ENCODE data around the gene KLF15.

The KLF15 gene

DNA sequence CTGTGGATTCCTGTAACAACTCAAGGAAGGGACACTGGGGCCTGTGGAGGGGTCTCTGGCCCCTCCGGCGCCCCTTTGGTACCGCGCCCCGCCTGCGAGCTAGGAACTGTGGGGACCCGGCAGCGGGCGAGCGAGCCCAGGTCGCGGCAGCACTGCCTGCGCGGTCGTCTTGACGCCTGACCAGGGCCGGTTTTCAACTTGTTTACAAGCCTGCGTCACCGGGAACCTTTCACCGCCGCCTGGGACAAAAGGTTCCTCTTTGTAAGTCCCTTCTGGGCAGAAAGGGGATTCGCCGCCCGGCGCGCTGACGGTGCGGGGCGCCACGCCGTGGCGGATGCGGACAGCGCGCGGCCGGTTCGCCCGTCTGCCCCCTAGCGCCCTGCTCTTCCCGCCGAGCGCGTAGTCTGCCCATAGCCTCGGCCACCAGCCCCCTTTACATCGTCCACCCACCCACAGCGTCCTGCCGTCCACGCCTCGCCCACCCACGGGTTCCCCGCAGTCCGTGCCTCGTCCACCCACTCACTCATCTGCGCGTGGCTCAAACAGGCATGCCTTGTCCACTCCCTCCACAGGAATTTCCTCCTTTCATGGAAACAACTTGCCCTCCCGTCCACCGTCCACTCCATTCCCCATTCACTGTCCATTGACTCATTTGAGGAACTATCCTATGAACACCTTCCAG is 32.0 kb upstream of the KLF15 start:
- no peak for DNase-seq (ENCODE audit: low read depth)

DNA sequence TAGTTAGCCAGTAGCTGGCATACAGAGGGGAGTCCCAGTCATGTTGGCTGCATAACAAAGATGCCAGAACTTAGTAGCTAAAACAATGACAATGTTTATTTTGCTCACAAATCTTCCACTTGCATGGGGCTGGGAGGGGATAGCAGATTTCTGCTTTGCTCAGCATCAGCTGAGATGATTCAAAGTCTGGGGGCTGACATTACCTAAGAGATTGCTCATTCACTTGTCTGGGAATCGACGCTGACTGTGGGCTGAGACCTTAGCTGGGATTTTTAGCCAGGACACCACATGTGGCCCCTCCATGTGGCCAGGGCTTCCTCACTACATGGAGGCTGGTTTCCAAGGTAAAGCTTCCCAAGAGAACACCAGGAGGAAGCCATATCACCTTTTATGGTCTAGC is 24.8 kb upstream of the KLF15 start:
- DNase-seq (ENCODE audit: low read depth): no peak

DNA sequence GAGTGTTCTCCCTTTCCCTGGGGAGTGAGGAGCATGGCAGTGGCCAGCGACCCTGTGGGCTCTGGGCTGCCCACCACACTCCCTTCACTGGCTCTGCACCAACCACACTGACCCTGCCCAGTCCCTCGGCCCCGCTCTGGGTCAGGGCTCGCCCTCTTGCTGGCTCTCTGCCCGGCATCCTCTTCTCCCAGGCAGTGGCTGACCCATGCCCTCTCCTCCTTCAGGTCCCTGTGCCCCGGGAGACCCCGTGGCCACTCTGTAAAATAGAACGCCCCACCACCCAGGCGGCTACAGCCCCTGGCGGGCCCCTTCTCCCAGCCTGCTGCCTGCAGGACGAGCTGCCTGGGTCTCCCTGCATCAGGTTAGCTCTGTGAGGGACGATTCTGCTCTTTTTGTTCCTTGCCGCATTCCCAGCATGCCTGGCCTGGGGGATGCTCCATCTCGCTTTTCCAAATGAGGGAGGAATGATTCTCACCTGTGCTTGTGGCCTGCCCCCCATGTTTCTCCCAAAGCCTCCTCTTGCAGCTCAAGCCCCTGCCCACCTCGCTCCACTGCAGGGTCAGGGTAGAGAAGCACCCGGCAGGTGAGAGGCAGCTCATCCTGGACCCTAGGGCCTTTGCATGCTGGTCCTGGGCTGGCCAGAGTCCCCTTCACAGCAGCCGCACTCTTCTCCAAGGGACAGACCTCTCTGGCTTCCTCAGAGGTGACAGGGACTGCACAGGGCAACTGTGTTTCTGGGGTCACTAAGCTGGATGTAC is 23.0 kb upstream of the KLF15 start:
- no peak for DNase-seq (ENCODE audit: low read depth)

DNA sequence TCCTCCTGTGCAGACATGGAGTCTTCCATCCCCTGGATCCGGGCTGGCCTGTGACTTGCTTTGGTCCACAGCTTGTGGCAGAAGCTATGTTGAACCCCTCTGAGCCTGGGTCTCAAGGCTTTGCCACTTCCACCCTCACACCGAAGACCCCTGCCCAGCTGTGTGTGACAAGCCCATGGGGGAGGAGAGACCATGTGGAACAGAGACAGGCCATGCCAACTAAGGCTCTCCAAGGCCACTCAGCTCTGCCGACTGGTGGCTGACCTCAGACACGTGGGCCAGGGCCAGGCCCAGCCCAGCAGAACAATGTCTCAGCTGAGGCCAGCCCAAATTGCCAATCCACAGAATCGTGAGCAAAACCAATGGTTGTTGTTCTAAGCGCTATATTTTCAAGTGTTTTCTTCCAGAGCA is 21.1 kb upstream of the KLF15 start:
- no peak for DNase-seq (ENCODE audit: low read depth)

DNA sequence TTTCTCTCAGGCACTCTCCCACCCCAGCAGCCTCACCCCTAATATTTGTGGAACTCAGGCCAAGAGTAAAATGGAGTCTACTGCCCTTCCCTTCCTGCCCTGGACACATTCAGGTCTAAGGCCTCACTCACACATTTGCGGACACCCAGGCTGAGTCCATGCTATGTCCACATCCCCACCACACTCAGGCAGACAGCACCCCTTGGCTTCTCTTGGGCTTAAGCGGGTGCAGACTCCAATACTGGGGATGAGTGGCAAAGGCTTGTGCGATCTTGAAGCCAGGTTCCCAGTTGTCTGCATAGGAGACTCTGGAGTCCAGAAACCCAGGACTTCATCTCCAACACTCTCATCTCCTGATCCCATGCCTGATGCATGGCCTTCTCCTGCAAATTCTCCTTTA is 20.0 kb upstream of the KLF15 start:
- no peak for DNase-seq (ENCODE audit: low read depth)

DNA sequence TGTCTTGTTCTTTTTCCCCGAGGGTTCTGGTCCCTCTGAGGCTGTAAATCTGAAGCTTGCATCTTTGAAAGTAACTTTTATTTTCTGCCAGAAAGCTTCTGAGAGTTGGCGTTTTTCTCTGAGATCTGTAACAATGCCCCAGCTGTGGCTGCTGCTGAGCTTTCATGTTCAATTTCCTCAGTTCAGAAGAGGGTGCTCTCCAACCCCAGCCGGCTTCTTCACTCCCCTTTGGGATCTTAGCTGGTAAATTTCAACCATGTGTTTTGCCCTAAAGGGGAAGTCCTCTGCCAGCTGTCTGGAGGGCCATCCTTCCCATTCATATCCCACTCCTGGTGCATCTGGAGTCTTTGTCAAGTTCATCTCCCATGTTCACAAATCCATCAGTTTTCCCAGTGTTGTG is 19.2 kb upstream of the KLF15 start:
- DNase-seq (ENCODE audit: low read depth): no peak

DNA sequence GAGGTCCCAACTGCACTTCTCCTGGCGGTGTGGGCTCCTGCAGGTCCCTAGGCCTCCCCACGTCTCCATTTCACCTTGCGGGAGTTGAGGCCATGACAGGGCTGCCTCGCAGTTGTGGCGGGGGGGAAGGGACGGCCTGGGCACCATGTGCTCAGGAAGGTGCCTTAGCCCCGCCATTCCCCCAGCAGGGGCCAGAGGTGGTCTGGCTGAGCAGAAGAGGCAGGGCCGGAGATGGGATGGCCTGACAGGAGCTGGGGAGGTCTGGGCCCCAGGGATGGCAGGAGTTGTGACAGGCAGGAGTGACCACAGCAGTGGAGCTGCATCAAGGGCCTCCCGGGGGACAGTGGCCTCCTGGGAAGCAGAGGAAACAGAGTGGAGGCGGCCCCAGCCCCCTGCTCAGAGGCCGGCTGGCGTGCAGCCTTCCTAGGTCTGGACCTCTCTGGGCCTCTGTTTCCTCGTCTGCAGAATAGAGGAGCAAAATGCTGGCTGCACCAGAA is 18.7 kb upstream of the KLF15 start:
- no peak for DNase-seq (ENCODE audit: low read depth)

DNA sequence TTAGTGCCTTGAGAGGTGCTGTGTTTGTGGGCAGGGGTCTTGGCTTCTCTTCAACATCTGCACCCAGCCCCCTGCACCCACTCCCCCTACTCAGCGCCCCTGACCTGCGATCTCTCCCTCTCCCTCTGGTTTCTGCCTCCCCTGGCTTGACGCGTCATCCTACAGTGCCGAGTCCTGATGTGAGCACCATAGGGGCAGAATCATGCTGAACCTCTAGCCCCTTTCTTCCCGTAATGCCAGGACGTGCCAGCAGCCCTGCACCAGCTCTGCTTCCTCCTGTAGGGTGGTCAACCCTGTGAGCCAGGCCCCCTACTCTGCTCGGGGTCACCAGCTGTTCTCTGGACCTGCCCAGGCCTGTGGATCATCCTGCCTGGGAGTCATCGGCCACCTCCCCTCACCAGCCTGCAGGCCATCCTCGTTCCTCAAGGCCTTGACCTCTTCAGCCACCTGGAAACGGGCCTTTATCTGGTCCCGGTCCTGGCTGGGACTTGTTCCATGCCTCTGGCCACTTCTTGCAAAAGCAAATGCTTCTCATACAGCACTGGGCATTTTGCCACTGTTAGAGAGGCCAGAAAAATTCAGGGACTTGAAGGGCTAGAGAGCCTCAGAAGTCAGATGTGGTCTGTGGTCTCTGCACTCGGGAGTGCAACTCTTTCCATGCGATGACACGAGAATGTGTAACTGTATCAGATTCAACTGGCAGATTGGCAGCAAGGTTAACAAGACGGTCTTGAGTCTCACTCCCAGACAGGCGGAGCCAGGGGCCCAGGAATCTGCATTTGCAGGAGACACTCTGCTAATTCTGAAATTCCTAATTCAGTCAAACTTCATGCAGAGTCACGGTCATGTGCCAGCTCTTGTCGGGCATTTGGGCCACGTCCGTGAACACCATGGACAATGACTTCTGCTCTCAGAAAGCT is 16.7 kb upstream of the KLF15 start:
- DNase-seq (ENCODE audit: low read depth): no peak

DNA sequence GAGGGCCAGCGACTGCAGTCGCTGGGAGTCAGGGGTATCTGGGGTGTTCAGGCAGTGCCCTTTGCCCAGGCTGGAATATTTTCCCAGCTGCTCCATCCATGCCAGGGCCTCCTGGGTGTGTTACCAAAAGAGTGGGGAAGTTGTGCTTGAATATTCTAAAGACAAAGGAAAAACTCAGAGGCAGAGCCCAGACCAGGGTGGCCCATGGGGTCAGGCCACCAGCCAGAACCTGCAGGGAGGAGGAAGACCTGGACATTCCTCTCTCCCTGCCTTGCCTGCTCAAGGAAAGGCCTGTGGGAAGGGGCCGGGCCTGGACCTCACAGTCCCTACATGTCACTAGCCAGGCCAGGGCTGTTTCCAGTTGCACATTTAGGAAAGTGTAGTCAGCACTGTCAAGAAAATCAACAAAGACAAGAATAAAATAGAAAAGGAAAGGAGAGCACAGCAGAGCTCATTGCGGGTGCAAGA is 16.0 kb upstream of the KLF15 start:
- DNase-seq (ENCODE audit: low read depth): no peak

DNA sequence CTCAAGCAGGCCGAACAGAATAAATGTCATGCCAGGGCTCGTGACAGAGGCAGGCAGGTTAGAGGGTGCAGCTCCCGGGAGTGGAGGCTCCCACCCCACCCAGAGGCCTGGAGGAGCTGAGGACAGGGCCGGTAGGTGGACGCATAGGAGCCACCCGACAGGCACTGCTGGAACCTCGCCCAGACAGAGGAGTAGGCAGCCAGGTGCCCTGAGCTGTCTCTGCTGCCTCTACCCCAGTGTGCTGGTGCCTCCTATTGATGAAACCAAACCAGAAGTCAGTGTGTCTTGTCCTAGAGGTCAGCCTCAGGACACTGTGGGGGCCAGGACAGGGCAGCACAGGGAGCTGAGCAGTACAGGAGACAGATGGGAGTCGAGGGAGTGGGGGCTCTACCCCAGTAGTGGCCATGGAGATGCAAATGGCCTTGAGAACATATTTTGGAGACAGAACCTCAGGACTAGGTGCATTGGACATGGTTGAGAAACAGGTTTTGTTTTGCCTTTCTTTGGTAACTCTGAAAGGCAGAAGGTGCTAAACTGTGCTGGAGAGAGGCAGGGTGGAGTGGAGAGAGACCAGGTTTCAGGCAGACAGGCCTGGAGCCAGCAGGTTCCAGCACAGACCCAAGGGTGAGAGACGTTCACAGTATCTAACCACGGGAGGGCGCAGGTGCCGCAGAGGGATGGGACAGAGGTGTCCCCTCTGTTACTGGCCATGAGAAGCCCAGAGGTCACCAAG is 15.4 kb upstream of the KLF15 start:
- no peak for DNase-seq (ENCODE audit: low read depth)

DNA sequence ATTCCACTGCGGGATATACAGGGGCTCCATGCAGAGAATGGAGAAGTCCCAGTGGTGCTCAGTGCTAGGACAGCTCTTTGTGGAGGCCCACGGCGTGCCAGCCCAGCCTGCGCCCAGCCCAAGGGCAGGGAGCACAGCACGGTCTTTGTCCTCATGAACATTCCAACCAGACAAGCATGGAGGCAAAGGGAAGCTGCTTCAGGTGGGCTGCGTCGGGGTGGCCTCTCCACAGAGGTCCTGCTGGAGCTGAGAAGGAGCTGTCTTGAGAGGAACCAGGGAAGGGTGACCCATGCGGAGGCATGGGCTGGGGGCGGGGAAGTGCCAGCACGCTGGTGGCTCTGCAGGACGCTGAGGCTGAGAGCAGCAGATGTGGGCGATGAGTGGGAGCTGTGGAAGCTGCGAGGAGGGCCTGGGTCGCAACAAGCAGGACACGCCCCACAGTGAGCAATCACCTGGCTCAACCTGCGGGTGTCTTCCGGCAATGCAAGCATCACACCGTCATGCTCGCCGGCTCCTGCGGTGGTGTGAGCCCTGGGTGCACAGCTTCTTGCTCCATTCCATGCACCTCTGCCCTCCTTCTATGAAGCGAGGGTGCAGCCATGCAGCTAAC is 14.0 kb upstream of the KLF15 start:
- DNase-seq (ENCODE audit: low read depth): no peak

DNA sequence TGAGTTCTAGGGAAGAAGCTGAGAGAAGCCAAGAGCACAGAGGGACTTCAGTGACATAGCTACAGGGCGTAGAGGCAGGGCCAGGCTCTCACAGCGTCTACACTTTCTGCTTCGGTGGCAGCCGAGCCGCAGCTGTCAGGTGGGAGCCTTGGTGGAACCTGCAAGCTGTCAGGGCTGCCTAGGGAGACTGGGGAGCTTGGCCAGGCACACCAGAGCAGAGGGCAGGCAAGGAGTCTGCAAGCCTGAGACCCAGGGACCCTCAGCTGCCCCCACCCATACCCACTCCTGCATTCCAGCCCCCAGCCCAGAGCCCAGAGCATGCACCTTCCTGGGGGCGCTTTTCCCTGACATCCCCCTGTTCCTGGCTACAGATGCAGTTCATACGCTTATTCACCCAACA is 13.4 kb upstream of the KLF15 start:
- no peak for DNase-seq (ENCODE audit: low read depth)

DNA sequence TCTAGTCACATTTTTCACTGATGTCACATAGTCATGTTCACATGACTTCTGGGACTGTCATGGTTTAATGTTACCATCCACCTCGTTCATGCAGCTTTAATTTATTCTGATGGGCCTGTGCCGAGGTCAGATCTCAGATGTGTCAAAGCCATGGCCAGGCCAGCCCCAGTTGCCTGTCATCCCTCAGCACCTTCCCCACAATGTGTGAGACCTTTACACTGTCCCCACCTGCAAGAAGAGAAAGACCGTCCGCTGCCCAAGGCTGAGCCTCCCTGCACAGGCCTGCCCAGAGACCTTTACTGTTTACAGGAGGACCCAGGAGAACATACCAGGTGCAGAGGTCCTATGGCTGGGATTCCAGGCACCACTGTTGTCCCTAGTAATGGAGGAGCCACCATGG is 12.8 kb upstream of the KLF15 start:
- DNase-seq (ENCODE audit: low read depth): no peak

DNA sequence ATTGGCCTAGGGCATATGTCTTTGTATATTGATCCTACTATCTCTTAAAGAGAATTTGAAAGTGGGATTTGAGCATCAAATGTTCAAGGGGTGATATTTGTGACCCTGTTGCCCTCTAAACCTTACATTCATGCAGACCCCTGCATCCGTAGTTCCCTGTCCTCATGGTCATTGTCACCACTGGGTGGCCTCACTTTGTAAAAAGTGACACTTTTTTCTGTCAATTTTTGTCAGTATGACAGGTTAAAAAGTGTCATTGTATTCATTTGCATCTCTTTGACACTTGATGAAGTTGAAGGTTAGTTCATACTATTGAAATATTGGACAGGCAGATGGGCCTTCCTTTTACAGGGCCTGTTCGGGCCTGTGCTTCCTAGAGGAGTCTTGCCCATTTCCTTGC is 12.3 kb upstream of the KLF15 start:
- no peak for DNase-seq (ENCODE audit: low read depth)

DNA sequence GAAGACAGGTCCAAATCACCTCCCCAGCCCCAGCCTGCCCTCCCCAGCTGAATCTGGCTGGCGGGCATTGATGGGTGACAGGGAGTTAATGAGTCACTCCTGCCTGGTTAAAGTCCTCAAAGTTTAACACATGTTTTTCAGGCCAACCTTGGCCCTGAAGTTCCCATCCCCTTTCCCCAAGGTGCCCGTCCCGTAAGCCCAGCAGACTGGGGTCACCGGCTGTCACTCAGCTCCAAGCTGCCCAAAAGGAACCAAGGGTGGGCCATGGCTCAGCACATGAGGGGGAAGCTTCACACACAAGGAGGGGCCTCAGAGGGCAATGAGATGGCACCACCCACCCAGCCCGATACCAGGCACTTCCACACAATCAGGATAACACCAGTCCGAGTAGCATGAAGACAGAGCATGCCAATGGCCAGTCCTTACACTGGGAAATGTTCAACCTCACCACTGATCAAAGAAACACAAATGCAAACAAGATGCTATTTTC is 10.2 kb upstream of the KLF15 start:
- DNase-seq (ENCODE audit: low read depth): no peak

DNA sequence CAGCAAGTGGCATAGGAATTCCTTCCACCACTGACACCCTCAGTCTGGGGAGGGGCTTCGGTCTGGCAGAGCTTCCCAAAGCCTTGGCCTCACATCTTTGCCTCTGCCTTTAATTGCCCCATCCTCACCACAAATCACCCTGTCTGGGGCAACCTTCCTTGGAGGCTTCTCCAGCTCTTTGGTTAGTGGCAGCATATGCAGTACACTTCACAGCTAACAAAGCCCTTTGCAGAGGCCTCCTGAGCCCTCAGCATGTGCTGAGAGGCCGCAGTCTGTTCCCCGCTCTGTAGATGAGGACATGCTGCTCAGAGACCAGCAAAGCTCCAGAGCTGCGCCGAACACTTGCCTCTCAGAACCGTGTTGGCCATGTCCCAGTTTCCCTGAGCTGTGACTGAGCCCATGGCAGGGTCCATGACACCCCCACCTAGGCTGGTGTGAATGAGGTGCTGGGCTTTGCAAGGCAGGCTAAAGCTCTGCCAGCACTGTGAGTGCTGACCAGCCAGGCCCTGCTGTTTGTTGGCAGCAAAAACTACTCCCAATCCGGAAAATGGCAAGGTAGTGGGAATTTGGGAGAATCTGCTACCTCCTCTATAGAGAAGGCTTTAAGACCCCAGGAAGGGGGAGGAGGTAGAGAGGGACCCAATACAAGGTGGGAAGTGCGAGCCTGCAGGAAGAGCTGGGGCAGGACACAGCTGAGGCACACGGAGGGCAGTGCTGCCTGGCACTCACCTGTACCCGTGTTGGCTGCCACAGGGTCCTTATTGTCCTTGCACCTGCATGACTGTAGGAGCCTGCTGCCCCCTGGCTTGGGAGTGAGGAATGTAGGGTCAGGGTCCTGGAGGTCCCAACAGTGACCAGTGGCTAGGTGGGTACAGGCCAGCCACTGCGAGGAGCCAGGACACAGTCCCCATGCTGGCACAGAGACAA is 8.4 kb upstream of the KLF15 start:
- DNase-seq (ENCODE audit: low read depth): no peak

DNA sequence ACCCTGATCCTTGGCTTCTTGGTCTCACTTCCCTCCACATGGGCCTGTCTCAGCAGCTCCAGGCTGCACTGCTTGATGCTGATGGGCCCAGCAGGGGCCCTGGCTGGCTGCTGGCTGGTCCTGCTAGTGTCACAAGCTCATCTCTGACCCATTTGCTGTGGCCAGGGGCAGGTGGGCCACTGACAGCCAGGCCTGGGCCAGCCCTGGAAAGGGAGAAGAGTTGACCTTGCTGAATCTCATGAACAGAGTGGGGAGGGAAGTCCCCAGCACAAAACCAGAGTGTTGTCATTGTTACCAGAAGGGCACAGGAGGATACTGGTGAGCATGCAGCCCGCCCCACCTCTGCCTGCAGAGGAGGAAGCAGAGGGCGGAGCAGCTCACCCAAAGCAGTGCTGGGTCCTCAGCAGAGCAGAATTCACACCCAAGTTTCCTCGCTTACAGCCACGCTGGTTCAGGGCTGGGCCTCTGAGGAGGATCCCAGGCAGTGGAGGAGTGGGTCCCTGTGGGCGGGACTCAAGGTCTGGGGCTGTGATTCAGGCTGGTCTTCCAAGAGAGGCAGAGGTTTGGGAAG is 7.6 kb upstream of the KLF15 start:
- no peak for DNase-seq (ENCODE audit: low read depth)

DNA sequence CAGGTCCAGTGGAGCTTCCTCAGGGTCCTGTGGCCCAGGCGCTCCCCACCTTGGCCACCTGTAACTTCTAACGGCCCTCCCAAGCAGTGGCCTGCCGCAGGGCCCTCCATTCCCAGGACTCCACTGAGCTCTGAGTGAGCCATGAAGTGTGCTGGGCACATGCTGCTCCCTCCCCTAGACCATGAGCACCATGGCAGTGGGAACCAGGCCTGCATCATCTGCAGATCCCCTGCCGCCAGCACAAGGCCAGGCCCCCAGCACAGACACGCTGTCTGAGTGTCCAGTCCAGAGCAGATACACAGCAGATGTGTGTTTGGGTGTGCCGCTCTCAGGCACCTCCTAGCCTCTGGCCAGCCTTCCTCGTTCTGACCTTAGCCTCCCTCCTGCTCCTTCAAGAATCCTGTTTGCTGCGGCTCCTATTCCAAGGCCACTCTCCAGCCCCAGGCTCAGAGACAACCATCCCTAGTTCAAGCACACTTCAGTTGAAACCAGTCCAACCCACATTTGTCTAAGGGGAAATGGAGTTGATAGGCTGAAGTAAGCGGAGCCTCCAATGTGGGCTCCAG is 7.0 kb upstream of the KLF15 start:
- DNase-seq (ENCODE audit: low read depth): no peak

DNA sequence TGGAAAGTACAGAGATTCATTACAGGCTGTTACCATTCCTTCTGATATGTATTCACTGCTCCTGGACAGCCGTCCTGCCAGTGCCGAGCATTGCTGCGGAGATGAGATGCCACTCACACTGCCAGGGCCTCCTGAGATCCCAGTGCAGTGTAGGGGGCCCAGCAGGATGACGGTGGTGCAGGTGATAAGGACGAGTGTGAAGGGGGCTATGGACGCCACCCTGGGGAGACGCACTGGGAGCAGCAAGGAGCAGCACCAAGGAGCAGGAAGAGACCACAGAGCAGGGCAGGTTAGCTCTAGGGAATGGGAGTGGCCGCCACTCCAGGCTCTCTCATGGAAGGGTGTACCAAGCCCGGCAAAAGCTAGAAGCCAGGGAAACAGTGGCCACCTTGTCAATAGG is 4.0 kb upstream of the KLF15 start:
- DNase-seq (ENCODE audit: low read depth): no peak

DNA sequence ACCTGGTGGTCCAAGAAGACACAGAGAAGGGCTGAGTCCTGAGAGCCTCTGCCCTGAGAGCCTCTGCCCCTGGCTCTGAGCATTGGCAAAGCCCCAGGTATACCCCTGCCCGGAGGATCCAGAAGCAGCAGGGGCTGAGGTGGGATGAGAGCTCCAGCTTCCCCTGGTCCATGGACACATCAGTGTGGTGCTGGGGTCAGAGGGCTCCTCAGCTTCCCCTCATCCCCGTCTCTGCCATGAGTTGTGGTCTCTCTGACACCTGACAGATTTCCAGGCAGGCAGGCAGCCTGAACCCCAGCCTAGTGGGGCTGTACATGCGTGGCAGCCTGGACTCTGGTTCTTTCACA is 3.5 kb upstream of the KLF15 start:
- no peak for DNase-seq (ENCODE audit: low read depth)

Measured in activated gamma-delta T cell treated with anti-CD3 and anti-CD28 coated beads, Interleukin-2, amount 50 U/mL, for 16 hours (primary cell).